ENCODE results near the gene PPP1R3E.

The PPP1R3E gene

DNA sequence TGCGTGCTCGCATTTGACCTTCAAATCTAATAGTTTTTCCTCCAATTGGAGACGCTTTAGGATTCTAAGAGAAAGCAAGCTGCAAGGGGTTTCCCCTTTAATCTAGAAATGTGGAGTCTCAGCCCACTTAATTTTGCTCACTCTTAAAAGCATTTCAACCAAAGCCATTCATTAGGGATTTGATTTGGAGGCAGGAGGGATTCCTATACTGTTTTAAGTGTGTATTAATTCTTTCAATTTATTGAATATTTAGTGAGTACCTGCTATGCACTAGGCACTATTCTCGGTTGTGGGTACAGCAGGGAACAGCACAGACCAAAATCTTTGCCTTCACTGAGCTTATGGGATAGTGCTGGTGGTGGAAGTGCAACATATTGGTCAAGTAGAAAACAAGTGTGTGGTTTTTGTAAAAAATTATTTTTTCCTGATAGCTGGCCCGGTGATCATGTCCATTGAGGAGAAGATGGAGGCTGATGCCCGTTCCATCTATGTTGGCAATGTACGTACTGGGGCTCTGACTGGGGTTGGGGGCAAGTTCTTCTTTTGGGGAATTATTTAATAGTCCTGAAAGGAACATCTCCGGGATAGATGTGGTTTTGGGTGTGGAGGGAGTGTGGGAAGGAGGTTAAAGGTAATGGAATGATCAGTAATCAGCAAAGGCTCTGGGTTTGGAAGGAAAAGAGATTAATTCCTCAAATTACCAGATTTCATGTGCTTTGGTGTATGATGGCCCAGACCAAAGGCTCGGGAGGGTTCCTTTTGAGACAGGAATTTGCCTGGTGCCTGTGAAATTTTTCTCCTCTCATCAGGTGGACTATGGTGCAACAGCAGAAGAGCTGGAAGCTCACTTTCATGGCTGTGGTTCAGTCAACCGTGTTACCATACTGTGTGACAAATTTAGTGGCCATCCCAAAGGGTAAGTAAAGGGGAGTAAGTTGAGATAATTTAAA, 20.2 kb upstream of the PPP1R3E start:
- no peak for DNase-seq

DNA sequence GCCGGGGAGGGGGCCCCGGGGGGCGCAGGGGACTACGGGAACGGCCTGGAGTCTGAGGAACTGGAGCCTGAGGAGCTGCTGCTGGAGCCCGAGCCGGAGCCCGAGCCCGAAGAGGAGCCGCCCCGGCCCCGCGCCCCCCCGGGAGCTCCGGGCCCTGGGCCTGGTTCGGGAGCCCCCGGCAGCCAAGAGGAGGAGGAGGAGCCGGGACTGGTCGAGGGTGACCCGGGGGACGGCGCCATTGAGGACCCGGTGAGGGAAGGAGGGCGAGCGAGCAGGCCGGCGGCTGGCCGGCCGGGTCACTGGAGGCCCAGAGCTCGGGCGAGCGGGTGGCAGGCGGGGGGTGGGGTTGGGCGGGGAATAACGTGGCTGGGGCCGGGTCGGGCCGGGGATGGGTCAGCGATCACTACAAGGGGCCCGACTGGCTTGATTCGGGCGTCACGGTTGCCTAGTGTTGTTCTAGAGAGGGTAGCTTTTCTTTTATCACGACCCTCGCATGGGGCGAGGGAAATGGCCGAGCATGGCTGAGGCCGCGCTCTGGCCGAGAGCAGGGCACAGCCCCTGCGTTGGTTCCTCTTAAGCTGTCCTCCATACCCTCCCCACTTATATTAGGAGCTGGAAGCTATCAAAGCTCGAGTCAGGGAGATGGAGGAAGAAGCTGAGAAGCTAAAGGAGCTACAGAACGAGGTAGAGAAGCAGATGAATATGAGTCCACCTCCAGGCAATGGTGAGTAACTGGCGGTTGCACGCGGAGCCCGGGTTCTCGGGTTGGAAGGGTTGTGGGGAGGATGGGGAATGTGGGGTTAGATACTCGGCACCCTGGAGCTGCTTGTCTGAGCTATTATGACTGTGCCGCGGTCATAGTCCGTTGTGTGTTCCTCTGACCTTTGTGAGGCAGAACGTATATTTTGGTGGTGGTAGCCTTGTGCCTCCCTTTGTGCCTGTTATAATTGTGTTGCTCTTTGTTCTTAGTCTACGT, 19.2 kb upstream of the PPP1R3E start:
- peak; percentile 52 for DNase-seq

DNA sequence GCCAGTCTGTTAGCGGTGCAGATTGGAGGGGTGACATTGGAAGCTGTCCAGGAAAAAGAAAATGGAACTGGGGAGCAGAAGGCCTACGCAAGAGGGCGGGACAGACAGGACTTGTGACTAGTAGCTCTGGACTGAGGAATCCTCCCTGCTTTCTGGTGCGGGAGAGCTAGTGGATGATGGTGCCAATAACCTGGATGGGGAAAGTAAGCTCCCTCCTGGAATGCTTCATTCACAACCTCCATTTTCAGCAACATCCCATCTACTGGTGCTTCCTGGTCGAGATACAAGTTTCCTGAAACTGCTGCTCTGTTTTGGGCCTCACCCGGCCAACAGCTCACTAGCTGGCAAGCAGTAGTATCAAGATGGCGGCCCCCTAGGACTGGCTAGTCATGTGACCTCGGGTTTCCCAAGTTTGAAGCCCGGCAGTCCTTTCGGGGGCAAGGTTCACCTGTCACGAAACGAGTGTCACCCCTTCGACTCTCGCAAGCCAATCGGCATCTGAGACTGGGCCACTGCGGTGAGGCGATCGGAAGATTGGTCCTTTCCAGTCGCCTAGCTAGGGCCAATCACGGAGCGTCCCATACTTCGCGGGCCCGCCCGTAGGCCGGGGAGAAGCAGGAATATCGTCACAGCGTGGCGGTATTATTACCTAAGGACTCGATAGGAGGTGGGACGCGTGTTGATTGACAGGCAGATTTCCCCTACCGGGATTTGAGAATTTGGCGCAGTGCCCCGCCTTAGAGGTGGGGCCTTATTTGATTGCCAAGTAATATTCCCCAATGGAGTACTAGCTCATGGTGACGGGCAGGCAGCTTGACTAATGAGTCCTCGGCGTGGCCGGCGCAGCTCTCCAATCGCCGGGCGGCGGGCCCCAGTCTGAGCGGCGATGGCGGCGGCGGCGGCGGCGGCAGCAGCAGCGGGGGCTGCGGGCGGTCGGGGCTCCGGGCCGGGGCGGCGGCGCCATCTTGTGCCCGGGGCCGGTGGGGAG, 18.2 kb upstream of the PPP1R3E start, which contains the start of gene PABPN1:
PABPN1 (plus strand) TSS at position 874 of the 988 bp plus-strand sequence; CDS start at position 887, 13 bp downstream.
- DNase-seq, result peak; percentile 99

- no peak for DNase-seq
Measured at GRCh38 chr14:23319746-23320583, 17.3 kb upstream of the PPP1R3E start.

GRCh38 chr14:23316300-23316699, 13.6 kb upstream of the PPP1R3E start:
- DNase-seq, result no peak

- no peak for DNase-seq
Measured at GRCh38 chr14:23310546-23310945, 7.9 kb upstream of the PPP1R3E start.

DNA sequence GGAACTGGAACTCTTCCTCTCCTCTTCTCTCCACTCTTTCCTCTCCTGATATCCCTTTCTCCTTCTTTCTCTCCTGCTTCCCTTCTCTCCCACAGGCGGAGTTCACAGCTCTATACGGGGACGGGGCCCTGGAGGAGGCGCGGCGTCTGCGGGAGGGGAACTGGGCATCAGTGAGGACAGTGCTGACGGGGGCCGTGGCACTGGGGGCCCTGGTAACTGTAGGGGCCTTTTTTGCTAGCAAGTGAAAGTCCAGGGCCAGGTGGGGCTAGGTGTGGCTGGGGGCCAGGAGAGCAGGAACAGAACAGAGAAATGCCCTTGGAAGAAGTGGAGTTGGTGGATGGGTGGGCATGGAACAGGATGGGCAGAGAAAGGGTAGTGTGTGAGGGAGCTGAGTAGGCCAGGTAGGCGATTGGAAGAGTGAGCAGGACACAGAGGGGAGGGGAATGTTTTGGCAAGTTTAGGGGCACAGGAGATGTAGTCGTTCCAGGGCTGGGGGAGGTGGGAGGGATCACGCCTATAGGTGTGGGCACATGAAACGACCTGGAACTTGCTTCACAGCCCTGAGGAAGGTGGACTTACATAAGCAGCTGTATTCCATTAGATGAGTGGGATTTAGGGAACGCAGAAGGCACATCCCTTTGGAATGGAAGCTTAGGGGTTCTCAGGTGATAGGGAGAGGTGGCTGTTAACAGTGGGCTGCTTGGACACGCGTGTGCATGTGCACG, 6.2 kb upstream of the PPP1R3E start:
- no peak for DNase-seq

DNA sequence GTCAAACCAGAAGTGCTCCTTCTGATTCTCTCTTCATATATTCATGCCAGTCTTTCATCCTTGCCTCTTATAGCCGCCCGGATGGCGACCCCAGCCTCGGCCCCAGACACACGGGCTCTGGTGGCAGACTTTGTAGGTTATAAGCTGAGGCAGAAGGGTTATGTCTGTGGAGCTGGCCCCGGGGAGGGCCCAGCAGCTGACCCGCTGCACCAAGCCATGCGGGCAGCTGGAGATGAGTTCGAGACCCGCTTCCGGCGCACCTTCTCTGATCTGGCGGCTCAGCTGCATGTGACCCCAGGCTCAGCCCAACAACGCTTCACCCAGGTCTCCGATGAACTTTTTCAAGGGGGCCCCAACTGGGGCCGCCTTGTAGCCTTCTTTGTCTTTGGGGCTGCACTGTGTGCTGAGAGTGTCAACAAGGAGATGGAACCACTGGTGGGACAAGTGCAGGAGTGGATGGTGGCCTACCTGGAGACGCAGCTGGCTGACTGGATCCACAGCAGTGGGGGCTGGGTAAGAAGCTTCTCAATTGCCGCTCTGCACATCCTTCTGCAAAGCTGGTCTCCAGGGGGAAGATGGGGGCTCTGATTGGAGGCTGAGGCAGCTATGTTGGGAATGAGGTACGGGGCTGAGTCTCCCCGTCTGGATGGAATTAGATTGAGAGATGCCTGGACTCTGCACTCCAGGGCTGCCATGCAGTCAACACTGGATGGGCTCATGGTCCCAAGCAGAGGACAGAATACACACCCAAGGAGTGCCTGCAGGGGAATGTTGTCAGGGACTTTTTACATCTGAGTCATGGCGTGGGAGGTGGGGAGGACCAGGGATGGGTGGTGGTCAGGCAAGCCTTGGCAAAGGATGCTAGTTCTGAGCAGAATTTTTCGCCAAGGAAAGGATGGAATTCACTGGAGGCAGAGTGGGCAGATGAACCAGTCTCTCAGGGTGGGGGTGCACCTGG, 5.3 kb upstream of the PPP1R3E start:
- DNase-seq, result no peak

DNA sequence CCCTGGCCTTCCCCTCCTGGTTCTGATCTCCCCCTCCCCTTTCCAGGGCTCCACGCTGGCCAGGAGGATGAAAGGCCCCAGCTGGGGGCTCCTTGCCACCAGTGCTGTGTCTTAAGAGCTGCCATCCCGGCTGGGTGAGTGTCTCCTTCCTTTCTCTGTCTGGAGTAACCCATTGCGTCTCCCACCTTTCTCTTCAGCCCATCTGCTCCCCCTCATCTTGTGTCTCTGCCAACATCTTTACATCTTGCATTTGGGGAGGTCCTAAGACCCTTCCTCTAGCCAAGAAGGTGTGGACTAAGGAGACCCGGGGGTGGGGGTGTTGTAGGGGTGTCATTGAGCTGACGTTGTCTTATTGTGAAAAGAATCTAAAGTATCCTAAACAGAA, 4.5 kb upstream of the PPP1R3E start:
- no peak for DNase-seq

GRCh38 chr14:23306412-23307145, 3.9 kb upstream of the PPP1R3E start, which contains the start of gene BCL2L2:
Gene BCL2L2, plus strand, starts transcription at chr14:23306833. Its CDS starts 935 bp downstream, at chr14:23307768.
- DNase-seq, result no peak

DNA sequence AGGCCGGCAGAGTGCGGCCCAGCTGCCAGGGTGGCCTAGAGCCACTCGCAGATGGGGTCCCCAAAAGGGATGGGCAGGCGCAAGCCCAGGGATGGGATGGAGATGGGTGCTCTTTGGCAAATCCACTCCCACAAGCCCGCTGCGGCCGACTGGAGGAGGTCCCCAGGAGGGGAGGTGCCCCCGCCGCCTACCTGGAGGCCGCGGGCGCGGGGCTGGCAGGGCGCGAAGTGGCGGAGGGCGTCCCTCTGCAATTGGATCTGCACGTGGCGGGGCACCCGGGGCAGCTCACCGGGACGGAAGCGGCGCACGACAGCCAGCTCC, 730 bp downstream of the PPP1R3E start:
- no peak for DNase-seq

DNA sequence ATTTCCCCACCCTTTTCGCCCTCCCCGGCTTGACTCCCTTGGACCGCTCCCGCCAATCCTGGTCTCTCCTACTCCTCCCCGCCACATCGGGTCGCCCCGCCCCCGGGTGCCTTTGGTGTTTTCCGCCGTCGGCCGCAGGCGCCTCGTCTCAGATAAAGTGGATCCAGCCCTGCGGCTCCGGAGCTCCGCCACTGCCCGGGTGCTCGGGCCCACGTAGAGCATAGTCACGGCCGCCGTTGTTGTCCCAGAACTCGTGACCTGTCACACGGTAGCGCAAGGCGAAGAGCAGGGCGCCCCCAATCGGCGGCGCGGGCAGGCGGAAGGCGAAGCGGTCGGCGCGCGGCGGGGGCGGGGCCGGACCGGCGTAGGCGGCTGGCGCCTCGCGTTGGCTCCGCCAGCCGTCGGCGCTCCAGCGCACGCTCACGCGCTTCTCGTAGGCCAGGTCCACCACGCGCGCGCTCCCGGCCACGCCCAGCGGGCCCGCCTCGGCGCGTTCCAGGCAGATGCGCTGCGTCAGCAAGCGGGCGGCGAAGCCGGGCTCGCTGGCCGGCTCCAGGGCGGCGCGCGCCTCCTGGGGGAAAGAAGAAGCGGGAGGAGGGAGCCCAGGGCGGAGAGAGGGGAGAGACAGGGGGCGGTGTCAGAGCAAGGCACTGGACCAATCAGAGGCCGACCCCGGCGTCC, 1.2 kb downstream of the PPP1R3E start:
- DNase-seq, result peak; percentile 98

GRCh38 chr14:23300687-23301223, 1.9 kb downstream of the PPP1R3E start:
- DNase-seq, result peak; percentile 3

DNA sequence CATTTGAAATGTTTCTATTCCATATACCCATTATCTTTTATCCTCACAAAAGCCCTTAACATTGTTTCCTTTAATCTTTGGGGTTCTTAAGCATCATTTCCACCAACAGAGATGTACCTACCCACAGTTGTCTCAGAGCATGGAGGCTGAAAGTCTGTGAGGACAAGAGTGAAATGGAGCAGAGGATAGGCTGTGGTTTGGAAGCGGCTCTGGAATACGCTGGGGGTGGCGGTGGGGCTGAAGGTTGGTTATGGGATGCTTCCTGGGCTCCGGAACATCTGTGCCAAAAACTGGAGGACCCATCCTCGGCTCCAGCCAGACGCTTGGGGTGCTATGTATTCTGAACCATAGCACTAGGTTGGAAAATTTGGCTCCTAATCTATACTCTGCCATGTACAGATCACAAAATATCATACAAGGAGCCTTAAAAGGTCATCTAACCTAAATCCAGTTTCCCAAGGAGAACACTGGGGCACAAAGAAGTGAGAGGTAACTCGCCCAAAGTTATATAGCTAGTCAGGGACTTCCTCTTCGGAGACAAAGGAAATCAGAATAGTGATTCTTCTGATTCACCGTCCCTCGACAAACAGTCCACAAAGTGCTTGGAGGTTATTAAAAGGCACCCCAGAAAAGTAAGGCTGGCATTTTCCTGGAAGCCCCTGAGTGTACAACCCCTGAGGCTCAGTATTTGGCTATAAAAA, 2.5 kb downstream of the PPP1R3E start:
- DNase-seq, result no peak

GRCh38 chr14:23299211-23299957, 3.3 kb downstream of the PPP1R3E start:
- peak; percentile 54 for DNase-seq

DNA sequence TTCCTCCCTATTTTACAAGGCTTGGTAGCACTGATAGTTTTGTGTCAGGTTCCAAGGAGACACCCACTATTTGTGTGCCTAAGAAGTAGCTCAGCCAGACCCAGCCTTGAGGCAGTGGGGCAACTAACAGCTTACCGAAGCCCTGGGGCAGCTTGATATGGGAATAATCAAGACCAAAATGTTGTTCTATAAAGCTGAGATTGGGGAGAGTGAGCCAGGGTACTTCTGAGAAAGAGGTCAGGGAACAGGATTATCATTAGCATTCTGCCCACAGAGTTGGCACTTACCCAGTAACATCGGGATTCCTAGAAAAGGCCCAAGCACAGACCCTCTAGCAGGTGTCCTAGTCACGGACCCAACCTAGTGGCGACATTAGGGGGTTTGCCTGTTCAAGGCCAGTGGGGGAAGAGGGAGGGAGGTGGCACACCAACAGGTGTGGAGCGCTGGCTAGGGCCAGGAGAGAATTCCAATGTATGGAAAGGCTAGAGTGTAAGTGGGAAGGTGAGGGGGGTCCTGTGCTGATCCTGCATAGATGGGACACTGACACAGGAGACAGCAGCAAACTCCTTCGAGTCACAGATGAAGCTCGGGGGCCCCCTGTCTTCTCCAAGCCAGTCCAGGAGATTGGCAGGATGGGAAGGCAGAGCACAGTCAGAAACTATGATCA, 4.9 kb downstream of the PPP1R3E start:
- DNase-seq, result no peak
